HCT116 (cell line): ENCODE results near the gene H6PD. TPM values are rescaled to one million over a fixed set of nuclear protein-coding genes. Genes with fewer than 3 reads are reported as not detected.

Experiments used
- ATAC-seq: fragments of 200-7000 bp; cut with Tn5 transposase; 2 replicates; pipeline ENCODE4 v1.9.1; 2020; ENCODE audit warnings: mild to moderate bottlenecking, moderate library complexity
- BruUV-seq: library from RNA; stranded (reverse); fragments of 400-500 nt; replicated peaks from 2 replicates; lab custom pipeline; 2021; lab: Mats Ljungman, UMichigan
- CTCF ChIA-PET: fragments of 300-600 bp; sonication (Branson Sonifier 250); formaldehyde crosslinking; loops from one replicate; lab custom pipeline; 2021; ENCODE audit warnings: antibody characterized with exemption; lab: Charles Lee
- POLR2A ChIA-PET: fragments of 300-600, 350-600 bp; sonication (Branson Sonifier 250); formaldehyde crosslinking; loops from one replicate; lab custom pipeline; 2021; ENCODE audit warnings: antibody characterized with exemption; lab: Charles Lee
- RAD21 ChIA-PET, 2 experiments: fragments of 300-600 bp; sonication (Branson Sonifier 250); formaldehyde crosslinking; loops; one replicate each; lab custom pipeline; 2023; ENCODE audit warnings: low total read pairs in 2 of 2; ENCODE audit not compliant: uncharacterized antibody in 2 of 2, unreplicated experiment in 2 of 2, low non-redundant PET in 1 of 2; lab: Charles Lee
- DNase-seq: peaks from one replicate; pipeline ENCODE4 v3.0.0-alpha.2; 2010; ENCODE audit warnings: low read depth, low spot score
- H2AFZ ChIP-seq: fragments of 200-600 bp; shearing (Covaris generic), sonication (generic); 2 replicates; pipeline ENCODE4 v1.6.1; 2017; ENCODE audit warnings: low read depth, mixed run types, mixed read lengths, antibody characterized with exemption, low read length; ENCODE audit not compliant: poor library complexity, severe bottlenecking
- H3K27ac ChIP-seq: 2 replicates; pipeline ENCODE4 v1.5.1; 2012; ENCODE audit warnings: low read depth, low read length
- H3K27me3 ChIP-seq: fragments of 200-600 bp; sonication (generic); 2 replicates; pipeline ENCODE4 v1.6.1; 2016; ENCODE audit warnings: mixed run types, low read length, mixed read lengths; ENCODE audit not compliant: insufficient read depth
- H3K36me3 ChIP-seq, 2 experiments: fragments of 200-500 bp in 1 of 2; fragments of 200-600 bp in 1 of 2; sonication (Bioruptor generic) in 1 of 2; sonication (generic) in 1 of 2; 2 replicates each; pipeline versions ENCODE4 v1.5.1 to v1.6.1; 2014 to 2016; ENCODE audit warnings: low read length in 2 of 2, inconsistent platforms in 1 of 2, mixed read lengths in 1 of 2, mixed run types in 1 of 2; ENCODE audit not compliant: insufficient read depth in 2 of 2, control insufficient read depth in 1 of 2
- H3K4me1 ChIP-seq, 2 experiments: fragments of 200-600 bp in 1 of 2; sonication (generic) in 1 of 2; 2 replicates each; pipeline versions ENCODE4 v1.5.1 to v1.6.1; 2012 to 2017; ENCODE audit warnings: low read length in 2 of 2, inconsistent platforms in 1 of 2, mild to moderate bottlenecking in 1 of 2, mixed read lengths in 1 of 2, mixed run types in 1 of 2, moderate library complexity in 1 of 2; ENCODE audit not compliant: insufficient read depth in 2 of 2, control insufficient read depth in 1 of 2
- H3K4me2 ChIP-seq: fragments of 200-600 bp; sonication (generic); 2 replicates; pipeline ENCODE4 v1.6.1; 2017; ENCODE audit warnings: mixed run types, low read length, mixed read lengths
- H3K4me3 ChIP-seq, 2 experiments: fragments of 200-600 bp in 1 of 2; sonication (generic) in 1 of 2; replicated peaks in 1 of 2; 2 replicates each; pipeline ENCODE4 v1.5.1; 2011 to 2016; ENCODE audit warnings: low read length in 2 of 2, control low read depth in 1 of 2, low read depth in 1 of 2, mild to moderate bottlenecking in 1 of 2, mixed read lengths in 1 of 2, mixed run types in 1 of 2
- H3K79me2 ChIP-seq: fragments of 200-600 bp; sonication (generic); 2 replicates; pipeline ENCODE4 v1.6.1; 2017; ENCODE audit warnings: mild to moderate bottlenecking, mixed run types, low read length, moderate library complexity, mixed read lengths; ENCODE audit not compliant: insufficient read depth
- H3K9ac ChIP-seq: fragments of 200-600 bp; sonication (generic); 2 replicates; pipeline ENCODE4 v1.6.1; 2016; ENCODE audit warnings: low read length, mixed read lengths
- H3K9me2 ChIP-seq: fragments of 200-600 bp; sonication (generic), shearing (Covaris generic); 2 replicates; pipeline ENCODE4 v1.6.1; 2017; ENCODE audit warnings: mixed run types, mild to moderate bottlenecking, moderate library complexity; ENCODE audit not compliant: insufficient read depth
- H3K9me3 ChIP-seq, 2 experiments: fragments of 200-500 bp in 1 of 2; fragments of 200-600 bp in 1 of 2; sonication (Bioruptor generic) in 1 of 2; sonication (generic) in 1 of 2; 2 replicates each; pipeline ENCODE4 v1.6.1; 2014 to 2017; ENCODE audit warnings: low read length in 2 of 2, mixed read lengths in 2 of 2, inconsistent platforms in 1 of 2, low read depth in 1 of 2, mild to moderate bottlenecking in 1 of 2, mixed run types in 1 of 2, moderate library complexity in 1 of 2; ENCODE audit not compliant: control insufficient read depth in 1 of 2, insufficient read depth in 1 of 2
- H4K20me1 ChIP-seq: fragments of 200-600 bp; sonication (generic), shearing (Covaris generic); 2 replicates; pipeline ENCODE4 v1.6.1; 2017; ENCODE audit warnings: mixed run types, mild to moderate bottlenecking, moderate library complexity; ENCODE audit not compliant: insufficient read depth
- CBX3 ChIP-seq: IDR thresholded peaks from 2 replicates; pipeline ENCODE4 v1.6.1; 2012; ENCODE audit warnings: low read depth
- CEBPB ChIP-seq: IDR thresholded peaks from 2 replicates; pipeline ENCODE4 v1.6.1; 2012; ENCODE audit warnings: low read depth
- EGR1 ChIP-seq: IDR thresholded peaks from 2 replicates; pipeline ENCODE4 v1.6.1; 2012; ENCODE audit warnings: low read depth
- ELF1 ChIP-seq: IDR thresholded peaks from 2 replicates; pipeline ENCODE4 v1.6.1; 2012; ENCODE audit warnings: low read depth, borderline replicate concordance
- FOSL1 ChIP-seq: IDR thresholded peaks from 2 replicates; pipeline ENCODE4 v1.6.1; 2012; ENCODE audit warnings: low read depth
- POLR2AphosphoS5 ChIP-seq: IDR thresholded peaks from 2 replicates; pipeline ENCODE4 v1.6.1; 2011; ENCODE audit warnings: mild to moderate bottlenecking, low read depth, low read length, moderate library complexity
- RAD21 ChIP-seq: IDR thresholded peaks from 2 replicates; pipeline ENCODE4 v1.6.1; 2012; ENCODE audit warnings: low read depth, mild to moderate bottlenecking
- SIN3A ChIP-seq: IDR thresholded peaks from 2 replicates; pipeline ENCODE4 v1.6.1; 2012; ENCODE audit warnings: low read depth
- SP1 ChIP-seq: IDR thresholded peaks from 2 replicates; pipeline ENCODE4 v1.6.1; 2012; ENCODE audit warnings: low read depth
- SRF ChIP-seq: IDR thresholded peaks from 2 replicates; pipeline ENCODE4 v1.6.1; 2012; ENCODE audit warnings: low read depth
- TCF7L2 ChIP-seq: IDR thresholded peaks from 2 replicates; pipeline ENCODE4 v1.7.0; 2011; ENCODE audit warnings: borderline replicate concordance, inconsistent platforms; ENCODE audit not compliant: insufficient read depth, insufficient read length; ENCODE audit errors: extremely low read depth
- YY1 ChIP-seq: IDR thresholded peaks from 2 replicates; pipeline ENCODE4 v1.6.1; 2011; ENCODE audit warnings: low read length, low read depth, moderate library complexity, mild to moderate bottlenecking; ENCODE audit not compliant: insufficient replicate concordance; ENCODE audit errors: extremely low read depth
- ZFX ChIP-seq: fragments of 450-650 bp; IDR thresholded peaks from 2 replicates; pipeline ENCODE4 v1.6.1; 2017
- intact Hi-C: fragments of 100-400 bp; cut with micrococcal nuclease; formaldehyde crosslinking; loops from 2 replicates; pipeline ENCODE4 v1.10.0; 2022
- total RNA-seq: library from RNA; stranded (reverse); gene quantifications from one replicate; pipeline ENCODE4 v1.2.1, GENCODE V29; 2021; ENCODE audit not compliant: unreplicated experiment
- TF ChIP-seq, protein P1 (sequence below): IDR thresholded peaks from 2 replicates; pipeline ENCODE4 v1.6.1; 2012
- TF ChIP-seq, protein P2 (sequence below): IDR thresholded peaks from 2 replicates; pipeline ENCODE4 v1.6.1; 2012
- TF ChIP-seq, protein P3 (sequence below), 3 experiments: fragments of 200-600 bp in 1 of 3; sonication (generic) in 1 of 3; IDR thresholded peaks in 2 of 3; conservative IDR thresholded peaks in 1 of 3; 2 replicates each; pipeline ENCODE4 v1.5.1; 2012 to 2017; ENCODE audit warnings: low read depth in 2 of 3, low read length in 2 of 3, antibody characterized with exemption in 1 of 3, borderline replicate concordance in 1 of 3, control low read depth in 1 of 3, mild to moderate bottlenecking in 1 of 3, mixed read lengths in 1 of 3, mixed run types in 1 of 3, moderate library complexity in 1 of 3; ENCODE audit not compliant: insufficient read depth in 1 of 3
- TF ChIP-seq, protein P4 (sequence below): IDR thresholded peaks from 2 replicates; pipeline ENCODE4 v1.6.1; 2011; ENCODE audit warnings: mild to moderate bottlenecking, low read length, moderate library complexity; ENCODE audit not compliant: insufficient replicate concordance; ENCODE audit errors: extremely low read depth

Gene H6PD
- total RNA-seq, 1 experiment from 2014 or later: 16.2 TPM

DNA sequence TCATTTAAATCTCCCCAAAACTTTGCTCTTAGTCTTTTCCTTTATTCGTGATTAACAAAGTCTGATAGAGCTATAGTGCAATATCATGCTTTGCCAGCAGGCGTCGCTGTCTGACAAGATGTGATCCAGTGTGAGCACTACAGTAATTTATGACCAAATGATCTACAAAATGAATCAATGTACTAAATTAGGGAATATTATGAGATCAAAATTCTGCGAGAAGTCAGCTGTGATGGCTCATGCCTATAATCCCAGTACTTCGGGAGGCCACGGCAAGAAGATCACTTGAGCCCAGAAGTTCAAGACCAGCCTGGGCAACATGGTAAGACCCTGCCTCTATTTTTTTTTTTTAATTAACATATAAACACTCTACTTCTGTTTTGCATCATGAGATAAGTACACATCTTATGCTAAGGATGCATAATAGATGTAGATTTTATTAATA is 54.5 kb downstream of the H6PD start:
- Histone ChIP-seq H3K79me2 (peaks cover 8% of the 10 kb centered on the region), H3K9me2 (no peaks in the 10 kb centered on the region), H3K4me1 (peaks cover 6 to 14% of the 10 kb centered on the region in 2 experiments), H2AFZ (no peak overlapping the region), H3K4me2 (no peak overlapping the region), H3K9me3 (peaks cover 14 to 26% of the 10 kb centered on the region in 2 experiments; a peak in 2 of 4 replicates), H3K9ac (no peak overlapping the region), H4K20me1 (no peaks in the 10 kb centered on the region), H3K4me3 (no peak overlapping the region), H3K27me3 (no peaks in the 10 kb centered on the region), H3K27ac (no peak overlapping the region), H3K36me3 (no peaks in the 10 kb centered on the region)
- ChIA-PET CTCF (interaction anchor here (0.6 to 2.8 kb wide), 15 partner anchors 9 to 327 kb away, joined by 3 to 46 read pairs (median 5); no protein-coding TSS in a partner anchor), RAD21 (interaction anchor here (0.7 to 1.8 kb wide), 3 partner anchors 22 to 202 kb away, joined by 6 to 11 read pairs (median 7); no protein-coding TSS in a partner anchor), POLR2A (interaction anchor here (0.7 to 1.4 kb wide), 2 partner anchors 11 to 193 kb away, joined by 3 read pairs; no protein-coding TSS in a partner anchor)
- BruUV-seq: no TSS peak
- intact Hi-C loops: loop anchor here (1.0 kb wide), 3 partner anchors 22 to 202 kb away; no protein-coding TSS in a partner anchor
- peak; percentile 77 for DNase-seq
- TF ChIP-seq ZFX (no peak), YY1 (no peak), POLR2AphosphoS5 (no peak), EGR1 (no peak), TCF7L2 (no peak), SRF (no peak), RAD21 (peak; percentile 97), CEBPB (peak; percentile 24; the same call in 1 of the 2 replicates), FOSL1 (0 out of 2 replicates have a peak, but pooled peaks have one; percentile 18), SP1 (no peak; the same call in 1 of the 2 replicates), CBX3 (peak; percentile 99), ELF1 (no peak), SIN3A (no peak)
- TF ChIP-seq, protein P1, sequence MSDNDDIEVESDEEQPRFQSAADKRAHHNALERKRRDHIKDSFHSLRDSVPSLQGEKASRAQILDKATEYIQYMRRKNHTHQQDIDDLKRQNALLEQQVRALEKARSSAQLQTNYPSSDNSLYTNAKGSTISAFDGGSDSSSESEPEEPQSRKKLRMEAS: 0 out of 2 replicates have a peak, but pooled peaks have one; percentile 32
- TF ChIP-seq, protein P2, sequence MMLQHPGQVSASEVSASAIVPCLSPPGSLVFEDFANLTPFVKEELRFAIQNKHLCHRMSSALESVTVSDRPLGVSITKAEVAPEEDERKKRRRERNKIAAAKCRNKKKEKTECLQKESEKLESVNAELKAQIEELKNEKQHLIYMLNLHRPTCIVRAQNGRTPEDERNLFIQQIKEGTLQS: no peak
- TF ChIP-seq, protein P3, sequence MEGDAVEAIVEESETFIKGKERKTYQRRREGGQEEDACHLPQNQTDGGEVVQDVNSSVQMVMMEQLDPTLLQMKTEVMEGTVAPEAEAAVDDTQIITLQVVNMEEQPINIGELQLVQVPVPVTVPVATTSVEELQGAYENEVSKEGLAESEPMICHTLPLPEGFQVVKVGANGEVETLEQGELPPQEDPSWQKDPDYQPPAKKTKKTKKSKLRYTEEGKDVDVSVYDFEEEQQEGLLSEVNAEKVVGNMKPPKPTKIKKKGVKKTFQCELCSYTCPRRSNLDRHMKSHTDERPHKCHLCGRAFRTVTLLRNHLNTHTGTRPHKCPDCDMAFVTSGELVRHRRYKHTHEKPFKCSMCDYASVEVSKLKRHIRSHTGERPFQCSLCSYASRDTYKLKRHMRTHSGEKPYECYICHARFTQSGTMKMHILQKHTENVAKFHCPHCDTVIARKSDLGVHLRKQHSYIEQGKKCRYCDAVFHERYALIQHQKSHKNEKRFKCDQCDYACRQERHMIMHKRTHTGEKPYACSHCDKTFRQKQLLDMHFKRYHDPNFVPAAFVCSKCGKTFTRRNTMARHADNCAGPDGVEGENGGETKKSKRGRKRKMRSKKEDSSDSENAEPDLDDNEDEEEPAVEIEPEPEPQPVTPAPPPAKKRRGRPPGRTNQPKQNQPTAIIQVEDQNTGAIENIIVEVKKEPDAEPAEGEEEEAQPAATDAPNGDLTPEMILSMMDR (IDR thresholded peaks at IDR 0.05 in 2 of 3, conservative IDR thresholded peaks at IDR 0.05 in 1 of 3; ENCODE audit: borderline replicate concordance in 1 of 3, insufficient read depth in 1 of 3, low read depth in 2 of 3, low read length in 2 of 3): peak; percentile 88 to 96 (median 96)
- TF ChIP-seq, protein P4, sequence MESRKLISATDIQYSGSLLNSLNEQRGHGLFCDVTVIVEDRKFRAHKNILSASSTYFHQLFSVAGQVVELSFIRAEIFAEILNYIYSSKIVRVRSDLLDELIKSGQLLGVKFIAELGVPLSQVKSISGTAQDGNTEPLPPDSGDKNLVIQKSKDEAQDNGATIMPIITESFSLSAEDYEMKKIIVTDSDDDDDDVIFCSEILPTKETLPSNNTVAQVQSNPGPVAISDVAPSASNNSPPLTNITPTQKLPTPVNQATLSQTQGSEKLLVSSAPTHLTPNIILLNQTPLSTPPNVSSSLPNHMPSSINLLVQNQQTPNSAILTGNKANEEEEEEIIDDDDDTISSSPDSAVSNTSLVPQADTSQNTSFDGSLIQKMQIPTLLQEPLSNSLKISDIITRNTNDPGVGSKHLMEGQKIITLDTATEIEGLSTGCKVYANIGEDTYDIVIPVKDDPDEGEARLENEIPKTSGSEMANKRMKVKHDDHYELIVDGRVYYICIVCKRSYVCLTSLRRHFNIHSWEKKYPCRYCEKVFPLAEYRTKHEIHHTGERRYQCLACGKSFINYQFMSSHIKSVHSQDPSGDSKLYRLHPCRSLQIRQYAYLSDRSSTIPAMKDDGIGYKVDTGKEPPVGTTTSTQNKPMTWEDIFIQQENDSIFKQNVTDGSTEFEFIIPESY: no peak
- no peak for ATAC-seq
